GM18520 (cell line): ENCODE measurements around the gene ARMH3.

Experiments
- ATAC-seq: cut with Tn5 transposase; IDR thresholded peaks from one replicate; pipeline ENCODE4 v1.9.1; 2021; ENCODE audit not compliant: unreplicated experiment

The ARMH3 gene, protein sequence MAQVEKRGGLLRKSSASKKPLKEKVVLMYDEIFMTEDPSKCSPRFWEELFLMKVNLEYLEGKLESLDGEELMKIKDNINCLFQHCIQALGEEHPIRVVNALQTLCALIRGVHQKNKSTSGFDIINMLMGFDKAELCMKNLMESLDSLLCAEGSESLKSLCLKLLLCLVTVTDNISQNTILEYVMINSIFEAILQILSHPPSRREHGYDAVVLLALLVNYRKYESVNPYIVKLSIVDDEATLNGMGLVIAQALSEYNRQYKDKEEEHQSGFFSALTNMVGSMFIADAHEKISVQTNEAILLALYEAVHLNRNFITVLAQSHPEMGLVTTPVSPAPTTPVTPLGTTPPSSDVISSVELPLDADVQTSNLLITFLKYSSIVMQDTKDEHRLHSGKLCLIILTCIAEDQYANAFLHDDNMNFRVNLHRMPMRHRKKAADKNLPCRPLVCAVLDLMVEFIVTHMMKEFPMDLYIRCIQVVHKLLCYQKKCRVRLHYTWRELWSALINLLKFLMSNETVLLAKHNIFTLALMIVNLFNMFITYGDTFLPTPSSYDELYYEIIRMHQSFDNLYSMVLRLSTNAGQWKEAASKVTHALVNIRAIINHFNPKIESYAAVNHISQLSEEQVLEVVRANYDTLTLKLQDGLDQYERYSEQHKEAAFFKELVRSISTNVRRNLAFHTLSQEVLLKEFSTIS

GRCh38 chr10:102055647-102056419 lies at the start of gene ARMH3:
Gene ARMH3 (minus strand): TSS chr10:102056173. CDS start chr10:102040114, 16,059 bp downstream.
- ATAC-seq: peak; percentile 83

DNA sequence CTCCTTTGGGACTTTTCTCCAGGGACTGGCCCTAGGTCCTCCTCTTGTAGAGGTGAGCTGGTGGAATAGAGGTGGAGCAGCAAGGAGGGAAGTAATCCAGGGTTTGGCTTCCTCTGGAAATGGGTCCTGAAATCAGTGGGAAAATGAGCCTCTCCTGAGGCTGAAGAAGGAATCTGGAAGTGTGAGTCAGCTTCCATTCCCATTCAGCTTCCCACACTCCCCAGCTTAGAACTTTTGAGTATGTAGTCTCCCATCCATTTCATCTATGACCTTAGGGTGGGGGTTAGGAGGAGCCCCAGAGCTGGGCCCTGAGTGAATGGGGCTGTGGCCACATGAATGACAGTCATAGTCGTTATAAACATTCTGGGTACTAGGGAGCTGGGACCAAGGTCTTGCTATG lies 46.4 kb upstream of the ARMH3 start:
- ATAC-seq: no peak

- no peak for ATAC-seq
Observed at GRCh38 chr10:102101152-102101551, 45.2 kb upstream of the ARMH3 start.

DNA sequence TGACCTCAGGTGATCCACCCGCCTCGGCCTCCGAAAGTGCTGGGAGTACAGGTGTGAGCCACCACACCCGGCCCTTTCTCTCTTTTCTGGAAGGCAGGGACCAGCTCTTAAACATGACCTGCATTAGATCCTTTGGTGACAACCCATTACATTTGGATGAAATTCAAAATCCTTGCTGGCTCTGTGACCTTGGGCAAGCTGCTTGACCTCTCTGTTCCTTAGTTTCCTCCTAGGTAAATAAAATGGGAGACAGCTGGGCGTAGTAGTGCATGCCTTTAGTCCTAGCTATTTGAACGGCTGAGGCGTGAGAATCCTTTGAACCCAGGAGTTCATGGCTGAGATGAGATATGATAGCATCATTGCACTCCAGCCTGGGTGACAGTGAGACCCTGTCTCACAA lies 40.5 kb upstream of the ARMH3 start:
- ATAC-seq: no peak

DNA sequence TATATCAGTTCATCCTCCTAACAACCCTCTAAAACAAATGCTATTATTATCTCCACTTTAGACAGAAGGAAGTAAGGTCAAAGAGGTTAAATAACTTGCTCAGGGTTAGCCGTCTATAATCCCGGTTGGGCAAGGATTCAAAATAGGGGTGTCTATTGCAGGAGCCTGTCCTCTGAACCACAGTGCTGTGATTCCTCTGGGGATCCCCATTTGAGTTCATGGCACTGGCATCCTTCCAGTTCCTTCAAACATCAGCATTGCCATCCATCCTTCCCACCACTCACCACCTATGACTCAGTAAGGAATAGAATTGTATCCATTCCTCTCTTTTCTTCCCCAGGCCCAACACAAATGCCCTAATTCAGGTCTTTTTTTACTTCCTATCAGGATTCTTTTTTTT lies 34.8 kb upstream of the ARMH3 start:
- ATAC-seq: no peak

DNA sequence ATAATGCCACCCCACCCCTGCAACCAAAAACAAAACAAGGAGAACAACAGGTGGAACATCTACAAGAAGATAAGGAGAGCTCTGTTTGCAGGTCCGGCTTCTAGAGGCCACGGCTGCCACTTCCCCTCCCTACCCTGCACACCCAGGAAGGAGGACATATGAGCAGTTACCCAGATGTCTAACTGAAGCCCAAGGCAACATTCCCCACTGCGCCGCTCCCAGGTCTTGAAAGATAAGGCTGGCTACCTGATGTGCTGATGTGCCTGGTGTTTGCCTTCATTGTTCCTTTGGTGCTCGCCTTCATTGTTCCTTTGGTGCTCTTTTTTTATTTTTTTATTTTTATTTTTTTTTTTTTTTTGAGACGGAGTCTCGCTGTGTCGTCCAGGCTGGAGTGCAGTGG lies 30.2 kb upstream of the ARMH3 start:
- no peak for ATAC-seq

DNA sequence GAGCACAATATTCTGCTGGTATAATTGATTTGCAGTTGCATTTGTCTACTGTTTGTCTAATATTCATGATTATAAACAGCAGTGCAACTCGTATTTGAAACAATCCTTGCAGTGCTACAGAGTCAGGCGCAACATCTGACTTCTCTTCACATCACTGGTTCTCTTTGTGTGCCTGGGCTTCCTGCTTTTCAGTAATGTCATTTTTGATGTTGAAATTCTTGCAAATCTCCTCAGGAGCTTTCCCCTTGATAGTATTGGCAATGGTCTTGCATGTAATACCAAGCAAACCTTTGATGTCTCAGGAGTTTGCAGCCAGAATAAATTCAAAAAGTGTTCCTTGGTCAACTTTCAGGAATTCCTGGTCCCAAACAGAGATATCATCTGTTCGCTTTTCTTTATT lies 29.4 kb upstream of the ARMH3 start:
- no peak for ATAC-seq

DNA sequence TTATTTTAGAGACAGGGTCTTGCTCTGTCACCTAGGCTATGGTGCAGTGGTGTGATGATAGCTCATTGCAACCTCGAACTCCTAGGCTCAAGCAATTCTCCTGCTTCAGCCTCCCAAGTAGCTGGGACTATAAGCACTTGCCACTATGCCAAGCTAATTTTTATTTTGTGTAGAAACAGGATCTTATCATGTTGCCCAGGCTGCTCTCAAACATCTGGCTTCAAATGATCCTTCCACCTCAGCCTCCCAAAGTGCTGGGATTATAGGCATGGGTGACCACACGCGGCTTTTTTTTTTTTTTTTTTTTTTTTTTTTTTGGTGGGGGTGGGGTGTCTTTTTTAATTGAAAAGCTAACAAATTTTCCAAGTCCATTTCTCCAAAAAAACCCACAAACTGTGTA lies 27.6 kb upstream of the ARMH3 start:
- ATAC-seq: no peak

DNA sequence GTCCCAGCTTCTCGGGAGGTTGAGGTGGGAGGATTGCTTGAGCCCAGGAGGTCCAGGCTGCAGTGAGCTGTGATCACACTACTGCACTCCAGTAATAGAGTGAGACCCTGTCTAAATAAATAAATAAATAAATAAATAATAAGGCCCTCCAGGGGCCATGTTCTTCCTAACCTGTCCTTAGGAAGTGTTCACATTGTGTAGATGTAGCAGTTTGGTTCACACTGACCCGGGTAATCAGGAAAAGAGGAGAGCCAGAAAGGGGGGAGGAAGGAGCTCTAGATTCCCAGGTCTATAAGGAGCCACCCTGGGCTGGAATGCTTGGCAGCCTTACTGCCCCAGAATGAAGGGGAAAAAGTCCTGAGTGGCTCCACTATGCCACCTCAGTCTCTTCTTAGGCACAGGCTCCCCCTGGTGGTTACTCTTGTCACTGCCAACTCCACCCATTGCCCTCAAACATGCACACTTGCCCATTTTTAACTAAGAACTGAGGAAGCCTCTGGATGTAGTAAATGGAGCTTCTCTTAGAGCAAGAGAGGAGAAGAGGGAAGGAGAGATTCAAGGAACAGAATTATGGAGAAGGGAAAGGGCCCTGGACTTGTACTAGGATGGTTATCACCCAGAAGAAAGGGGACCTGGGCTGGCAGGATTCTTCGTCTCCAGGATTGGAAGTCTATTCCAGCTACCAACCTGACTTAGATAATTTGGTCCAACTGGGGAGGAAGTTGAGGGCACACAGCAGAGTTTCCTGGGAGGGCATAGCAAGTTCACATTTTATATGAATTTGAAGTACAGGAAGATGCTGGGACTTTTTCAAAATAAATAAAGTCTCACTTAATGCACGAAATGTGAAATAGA lies 16.9 kb upstream of the ARMH3 start:
- ATAC-seq: no peak

- ATAC-seq: no peak
Observed at GRCh38 chr10:102069071-102069470, 13.1 kb upstream of the ARMH3 start.

GRCh38 chr10:102068216-102068615 lies 12.2 kb upstream of the ARMH3 start:
- ATAC-seq: no peak

DNA sequence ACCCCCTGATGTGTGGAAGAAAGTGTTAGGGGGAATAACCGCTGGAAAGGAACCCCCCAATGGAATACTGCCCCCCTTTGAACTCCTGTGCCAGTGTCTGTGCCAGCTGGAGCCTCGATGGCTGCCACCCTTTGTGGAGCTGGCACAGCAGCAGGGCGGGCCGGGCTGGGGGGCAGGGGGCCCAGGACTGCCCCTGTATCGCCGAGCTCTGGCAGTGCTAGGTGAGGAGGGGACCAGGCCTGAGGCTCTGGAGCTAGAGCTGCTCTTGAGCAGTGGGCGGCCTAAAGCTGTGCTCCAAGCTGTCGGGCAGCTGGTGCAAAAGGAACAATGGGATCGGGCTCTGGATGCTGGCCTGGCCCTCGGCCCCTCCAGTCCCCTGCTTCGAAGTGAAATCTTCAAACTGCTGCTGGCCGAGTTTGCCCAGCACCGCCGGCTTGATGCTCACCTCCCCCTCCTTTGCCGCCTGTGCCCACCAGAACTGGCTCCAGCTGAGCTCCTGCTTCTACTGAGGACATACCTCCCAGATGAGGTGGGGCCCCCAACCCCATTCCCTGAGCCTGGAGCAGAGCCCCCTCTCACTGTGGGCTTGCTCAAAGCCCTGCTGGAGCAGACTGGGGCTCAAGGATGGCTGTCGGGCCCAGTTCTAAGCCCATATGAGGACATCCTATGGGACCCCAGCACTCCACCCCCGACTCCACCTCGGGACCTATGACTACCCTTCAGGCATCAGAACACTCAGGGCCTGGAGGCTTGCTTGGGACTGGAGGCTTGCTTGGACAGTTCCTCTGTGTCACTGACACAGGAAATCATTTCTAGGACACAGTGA lies 11.3 kb upstream of the ARMH3 start:
- ATAC-seq: no peak

DNA sequence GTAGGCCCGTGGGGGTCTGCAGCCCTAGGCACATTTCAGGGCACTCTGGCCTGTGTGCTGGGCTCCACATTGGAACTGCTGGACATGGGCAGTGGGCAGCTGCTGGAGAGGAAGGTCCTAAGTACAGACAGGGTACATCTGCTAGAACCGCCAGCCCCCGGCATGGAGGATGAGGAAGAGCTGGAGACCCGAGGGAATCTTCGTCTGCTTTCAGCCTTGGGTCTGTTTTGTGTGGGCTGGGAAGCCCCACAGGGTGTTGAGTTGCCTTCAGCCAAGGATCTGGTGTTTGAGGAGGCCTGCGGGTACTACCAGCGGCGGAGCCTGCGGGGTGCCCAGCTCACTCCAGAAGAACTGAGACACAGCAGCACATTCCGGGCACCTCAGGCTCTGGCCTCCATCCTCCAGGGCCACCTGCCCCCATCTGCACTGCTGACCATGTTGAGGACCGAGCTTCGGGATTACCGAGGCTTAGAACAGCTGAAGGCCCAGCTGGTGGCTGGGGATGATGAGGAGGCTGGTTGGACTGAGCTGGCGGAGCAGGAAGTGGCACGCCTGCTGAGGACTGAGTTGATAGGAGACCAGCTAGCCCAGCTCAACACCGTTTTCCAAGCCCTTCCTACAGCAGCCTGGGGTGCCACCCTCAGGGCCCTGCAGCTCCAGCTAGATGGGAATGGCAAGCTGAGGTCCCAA lies 10.6 kb upstream of the ARMH3 start:
- no peak for ATAC-seq

DNA sequence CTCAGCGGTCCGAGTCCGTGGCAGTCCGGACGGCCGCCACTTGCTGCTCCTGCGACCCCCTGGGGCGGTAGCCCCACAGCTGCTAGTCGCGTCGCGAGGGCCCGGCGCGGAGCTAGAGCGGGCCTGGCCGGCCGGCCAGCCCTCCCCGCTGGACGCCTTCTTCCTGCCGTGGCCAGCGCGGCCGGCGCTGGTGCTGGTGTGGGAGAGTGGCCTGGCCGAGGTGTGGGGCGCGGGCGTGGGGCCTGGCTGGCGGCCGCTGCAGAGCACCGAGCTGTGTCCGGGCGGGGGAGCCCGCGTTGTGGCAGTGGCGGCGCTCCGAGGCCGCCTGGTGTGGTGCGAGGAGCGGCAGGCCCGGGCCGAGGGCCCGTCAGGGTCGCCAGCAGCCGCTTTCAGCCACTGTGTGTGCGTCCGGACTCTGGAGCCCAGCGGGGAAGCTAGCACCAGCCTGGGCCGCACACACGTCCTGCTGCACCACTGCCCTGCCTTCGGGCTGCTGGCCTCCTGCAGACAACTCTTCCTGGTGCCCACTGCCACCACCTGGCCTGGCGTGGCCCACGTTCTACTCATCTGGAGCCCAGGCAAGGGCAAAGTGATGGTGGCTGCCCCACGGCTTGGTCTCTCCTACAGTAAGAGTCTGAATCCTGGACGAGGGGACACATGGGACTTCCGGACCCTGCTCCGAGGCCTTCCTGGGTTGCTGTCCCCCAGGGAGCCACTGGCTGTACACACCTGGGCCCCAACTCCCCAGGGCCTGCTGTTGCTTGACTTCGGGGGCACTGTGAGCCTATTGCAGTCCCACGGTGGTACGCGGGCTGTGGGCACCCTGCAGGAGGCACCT lies 9.8 kb upstream of the ARMH3 start:
- no peak for ATAC-seq

GRCh38 chr10:102064868-102065560 lies 9.0 kb upstream of the ARMH3 start, which contains the start of gene HPS6:
Gene HPS6 (plus strand): TSS chr10:102065349. CDS start chr10:102065475, 126 bp downstream.
- ATAC-seq: peak; percentile 88

DNA sequence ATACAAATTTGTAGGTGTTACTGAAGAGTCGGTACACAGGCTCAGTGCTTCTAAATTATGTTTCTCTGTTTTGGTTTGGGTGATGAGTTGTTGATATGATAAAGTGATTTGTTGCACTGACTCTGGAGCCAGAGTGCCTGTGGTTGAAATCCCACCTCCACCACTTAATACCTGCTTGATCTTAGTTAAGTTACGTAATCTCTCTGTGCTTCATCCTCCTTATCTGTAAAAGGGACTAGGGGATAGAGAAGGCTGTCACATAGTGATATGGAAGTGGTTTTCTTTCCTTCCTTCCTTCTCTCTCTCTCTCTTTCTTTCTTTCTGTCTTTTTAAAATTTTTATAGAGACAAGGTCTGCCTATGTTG lies 8.5 kb upstream of the ARMH3 start:
- no peak for ATAC-seq

DNA sequence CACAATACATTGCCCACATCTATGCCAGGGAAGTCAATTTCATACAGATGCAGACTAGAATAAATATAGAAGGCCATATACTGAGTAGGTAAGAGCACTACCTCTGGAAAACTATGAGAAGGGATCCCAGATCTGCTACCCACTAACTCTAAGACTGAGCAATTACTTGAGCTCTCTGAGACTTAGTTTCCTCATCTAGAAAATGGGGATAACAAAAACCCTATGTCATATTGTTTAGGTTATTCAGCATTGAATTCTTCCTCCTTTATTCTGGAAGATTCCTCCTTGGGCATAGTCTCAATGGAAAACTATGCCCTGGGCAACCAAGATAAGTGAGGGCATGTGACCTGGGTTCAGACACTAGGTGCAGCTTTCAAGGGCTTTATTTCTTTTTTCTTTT lies 4.0 kb upstream of the ARMH3 start:
- ATAC-seq: no peak
